ENCODE data around the gene RXRA.

DNA sequence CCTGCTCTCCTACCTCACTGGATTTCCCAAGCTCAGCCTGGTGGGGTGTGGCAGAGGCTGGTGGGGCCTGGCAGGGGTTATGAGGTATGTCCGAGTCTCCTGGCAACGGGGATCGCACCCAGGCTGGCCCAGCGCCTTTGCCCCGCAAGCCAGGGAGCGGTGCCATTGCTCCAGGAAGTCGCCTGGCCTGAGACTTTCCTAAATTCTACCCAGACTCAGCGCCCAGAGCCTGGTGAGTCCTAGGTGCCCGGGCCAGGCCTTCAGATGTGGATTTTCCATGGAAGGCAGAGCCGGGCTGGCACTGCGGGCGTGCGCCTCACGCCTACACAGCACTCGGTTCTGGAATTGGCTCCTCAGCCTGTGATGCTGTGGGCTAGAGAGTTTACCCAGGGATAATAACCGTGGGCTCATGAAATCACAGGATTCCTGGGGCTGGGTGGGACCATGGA lies 159.9 kb downstream of the RXRA start:
- no peak for TF ChIP-seq ZNF311 (tag by site-specific recombination; IDR thresholded peaks at IDR 0.05; ENCODE audit: borderline replicate concordance)
- TF ChIP-seq, protein P1, sequence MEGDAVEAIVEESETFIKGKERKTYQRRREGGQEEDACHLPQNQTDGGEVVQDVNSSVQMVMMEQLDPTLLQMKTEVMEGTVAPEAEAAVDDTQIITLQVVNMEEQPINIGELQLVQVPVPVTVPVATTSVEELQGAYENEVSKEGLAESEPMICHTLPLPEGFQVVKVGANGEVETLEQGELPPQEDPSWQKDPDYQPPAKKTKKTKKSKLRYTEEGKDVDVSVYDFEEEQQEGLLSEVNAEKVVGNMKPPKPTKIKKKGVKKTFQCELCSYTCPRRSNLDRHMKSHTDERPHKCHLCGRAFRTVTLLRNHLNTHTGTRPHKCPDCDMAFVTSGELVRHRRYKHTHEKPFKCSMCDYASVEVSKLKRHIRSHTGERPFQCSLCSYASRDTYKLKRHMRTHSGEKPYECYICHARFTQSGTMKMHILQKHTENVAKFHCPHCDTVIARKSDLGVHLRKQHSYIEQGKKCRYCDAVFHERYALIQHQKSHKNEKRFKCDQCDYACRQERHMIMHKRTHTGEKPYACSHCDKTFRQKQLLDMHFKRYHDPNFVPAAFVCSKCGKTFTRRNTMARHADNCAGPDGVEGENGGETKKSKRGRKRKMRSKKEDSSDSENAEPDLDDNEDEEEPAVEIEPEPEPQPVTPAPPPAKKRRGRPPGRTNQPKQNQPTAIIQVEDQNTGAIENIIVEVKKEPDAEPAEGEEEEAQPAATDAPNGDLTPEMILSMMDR (tag by site-specific recombination; IDR thresholded peaks at IDR 0.05), result no peak

Data from HEK293 (cell line).